ENCODE data around the gene IDUA. TPM values are rescaled to one million over a fixed set of nuclear protein-coding genes. Genes with fewer than 3 reads are reported as not detected.

The IDUA gene
- polyA plus RNA-seq, 1 donor (not counting 4 experiments of a cell fraction or from before 2014, with no cell fraction given) = 1.2 TPM

GRCh38 chr4:992297-993110 lies 5.7 kb downstream of the IDUA start:
- Histone ChIP-seq H2AFZ (ENCODE audit: control insufficient read depth, low read length) (no peak overlapping the region), H3K9me1 (ENCODE audit: control insufficient read depth, extremely low read depth, insufficient read depth, low read length) (no peaks in the 10 kb centered on the region), H3K79me2 (ENCODE audit: control insufficient read depth, insufficient read depth, low read length) (no peaks in the 10 kb centered on the region), H3K36me3 (ENCODE audit: control insufficient read depth in 2 of 2, extremely low read depth in 1 of 2, insufficient read depth in 2 of 2, low read length in 2 of 2) (no peaks in the 10 kb centered on the region), H3K4me1 (ENCODE audit: control insufficient read depth, extremely low read depth, insufficient read depth, low read length) (peaks cover 2% of the 10 kb centered on the region), H4K20me1 (ENCODE audit: control insufficient read depth, extremely low read depth, insufficient read depth, low read length) (no peaks in the 10 kb centered on the region), H3K27me3 (ENCODE audit: control insufficient read depth, extremely low read depth, insufficient read depth, low read length) (peaks cover 15% of the 10 kb centered on the region), H3K27ac (ENCODE audit: control insufficient read depth, insufficient read depth, low read length) (no peak overlapping the region), H3K4me3 (ENCODE audit: control insufficient read depth in 2 of 3, extremely low read depth in 1 of 3, insufficient read depth in 2 of 3, low read depth in 1 of 3, low read length in 3 of 3) (no peak overlapping the region), H3K4me2 (ENCODE audit: control insufficient read depth, extremely low read depth, insufficient read depth, low read depth, low read length) (peak overlapping the region; percentile 17), H3K9ac (ENCODE audit: control insufficient read depth, extremely low read depth, insufficient read depth, low read length) (no peak overlapping the region), H3K9me3 (ENCODE audit: control insufficient read depth, low read depth, low read length) (no peaks in the 10 kb centered on the region)
- FAIRE-seq = no peak
- TF ChIP-seq EZH2 (IDR thresholded peaks at IDR 0.05; ENCODE audit: low read length) (no peak), CTCF (optimal IDR thresholded peaks at IDR 0.05 in 1 of 3, IDR thresholded peaks at IDR 0.05 in 1 of 3, conservative IDR thresholded peaks at IDR 0.05 in 1 of 3; ENCODE audit: extremely low read depth in 1 of 3, insufficient read depth in 2 of 3, low read length in 3 of 3) (no peak)
- DNase-seq (ENCODE audit: low read depth, low spot score) = no peak
- dilution Hi-C loops (cut with MboI; ENCODE audit: extremely low pct_ligation_motif_present, low sequenced_read_pairs) = no loop called here

GRCh38 chr4:993111-994029 lies 6.5 kb downstream of the IDUA start, which contains the start of gene SLC26A1:
Gene SLC26A1 (minus strand): TSS chr4:993404. CDS start chr4:991703, 1,701 bp downstream.
- dilution Hi-C loops (cut with MboI; ENCODE audit: extremely low pct_ligation_motif_present, low sequenced_read_pairs) = no loop called here
- no peak within 1 kb of the TSS for H3K4me3 ChIP-seq (ENCODE audit: control insufficient read depth in 2 of 3, extremely low read depth in 1 of 3, insufficient read depth in 2 of 3, low read depth in 1 of 3, low read length in 3 of 3)
- H3K9me1 ChIP-seq (ENCODE audit: control insufficient read depth, extremely low read depth, insufficient read depth, low read length) = no peaks in the 10 kb centered on the region
- no peak for TF ChIP-seq EZH2 (IDR thresholded peaks at IDR 0.05; ENCODE audit: low read length)
- no peak for TF ChIP-seq CTCF (optimal IDR thresholded peaks at IDR 0.05 in 1 of 3, IDR thresholded peaks at IDR 0.05 in 1 of 3, conservative IDR thresholded peaks at IDR 0.05 in 1 of 3; ENCODE audit: extremely low read depth in 1 of 3, insufficient read depth in 2 of 3, low read length in 3 of 3)
- H3K36me3 ChIP-seq (ENCODE audit: control insufficient read depth in 2 of 2, extremely low read depth in 1 of 2, insufficient read depth in 2 of 2, low read length in 2 of 2) = no peaks in the 10 kb centered on the region
- peak within 1 kb of the TSS; percentile 17 for H3K4me2 ChIP-seq (ENCODE audit: control insufficient read depth, extremely low read depth, insufficient read depth, low read depth, low read length)
- H2AFZ ChIP-seq (ENCODE audit: control insufficient read depth, low read length) = no peak within 1 kb of the TSS
- H3K79me2 ChIP-seq (ENCODE audit: control insufficient read depth, insufficient read depth, low read length) = no peaks in the 10 kb centered on the region
- FAIRE-seq (no peak), DNase-seq (ENCODE audit: low read depth, low spot score) (no peak)
- no peaks in the 10 kb centered on the region for H3K9me3 ChIP-seq (ENCODE audit: control insufficient read depth, low read depth, low read length)
- no peak within 1 kb of the TSS for H3K27ac ChIP-seq (ENCODE audit: control insufficient read depth, insufficient read depth, low read length)
- H3K27me3 ChIP-seq (ENCODE audit: control insufficient read depth, extremely low read depth, insufficient read depth, low read length) = peaks cover 24% of the 10 kb centered on the region
- H4K20me1 ChIP-seq (ENCODE audit: control insufficient read depth, extremely low read depth, insufficient read depth, low read length) = no peaks in the 10 kb centered on the region
- H3K9ac ChIP-seq (ENCODE audit: control insufficient read depth, extremely low read depth, insufficient read depth, low read length) = no peak within 1 kb of the TSS
- no peaks in the 10 kb centered on the region for H3K4me1 ChIP-seq (ENCODE audit: control insufficient read depth, extremely low read depth, insufficient read depth, low read length)
